Hepatocyte (in vitro differentiated cells): ENCODE data around the gene CHN2. TPM values are rescaled to one million over a fixed set of nuclear protein-coding genes. Genes with fewer than 3 reads are reported as not detected.

Source experiments
- DNase-seq: peaks from one replicate; pipeline ENCODE4 v3.0.0-alpha.2; 2016; ENCODE audit warnings: low spot score
- H2AFZ ChIP-seq: fragments of 200-600 bp; sonication (generic); 2 replicates; pipeline ENCODE4 v1.6.0; 2016; ENCODE audit warnings: antibody characterized with exemption, mild to moderate bottlenecking
- H3K27ac ChIP-seq: fragments of 200-600 bp; sonication (generic); 2 replicates; pipeline ENCODE4 v1.5.1; 2016; ENCODE audit warnings: mild to moderate bottlenecking
- H3K27me3 ChIP-seq: fragments of 200-600 bp; sonication (generic); 2 replicates; pipeline ENCODE4 v1.6.1; 2016
- H3K36me3 ChIP-seq: fragments of 200-600 bp; sonication (generic); replicated peaks from 2 replicates; pipeline ENCODE4 v1.5.1; 2016; ENCODE audit warnings: low read depth; ENCODE audit not compliant: insufficient read depth
- H3K4me1 ChIP-seq: fragments of 200-600 bp; sonication (generic); 2 replicates; pipeline ENCODE4 v1.5.1; 2016; ENCODE audit warnings: mild to moderate bottlenecking, moderate library complexity; ENCODE audit not compliant: insufficient read depth
- H3K4me2 ChIP-seq: fragments of 200-600 bp; sonication (generic); 2 replicates; pipeline ENCODE4 v1.6.0; 2016
- H3K4me3 ChIP-seq: fragments of 200-600 bp; sonication (generic); 2 replicates; pipeline ENCODE4 v1.5.1; 2016; ENCODE audit warnings: mild to moderate bottlenecking
- H3K79me2 ChIP-seq: fragments of 200-600 bp; sonication (generic); 2 replicates; pipeline ENCODE4 v1.6.0; 2017; ENCODE audit warnings: mild to moderate bottlenecking
- H3K9me2 ChIP-seq: fragments of 200-600 bp; sonication (generic); replicated peaks from 2 replicates; pipeline ENCODE4 v1.6.0; 2017; ENCODE audit warnings: mild to moderate bottlenecking; ENCODE audit not compliant: insufficient read depth
- H3K9me3 ChIP-seq: fragments of 200-600 bp; sonication (generic); 2 replicates; pipeline ENCODE4 v1.5.1; 2016; ENCODE audit warnings: low read depth, mild to moderate bottlenecking
- H4K20me1 ChIP-seq: fragments of 200-600 bp; sonication (generic); 2 replicates; pipeline ENCODE4 v1.6.0; 2016; ENCODE audit warnings: mild to moderate bottlenecking; ENCODE audit not compliant: insufficient read depth, poor library complexity, severe bottlenecking
- CTCF ChIP-seq: fragments of 200-600 bp; sonication (generic); IDR thresholded peaks from 2 replicates; pipeline ENCODE4 v1.5.1; 2016; ENCODE audit warnings: antibody characterized with exemption, mild to moderate bottlenecking; ENCODE audit not compliant: poor library complexity
- EZH2 ChIP-seq: fragments of 200-600 bp; sonication (generic); IDR thresholded peaks from 2 replicates; pipeline ENCODE4 v1.6.1; 2016; ENCODE audit warnings: antibody characterized with exemption, mild to moderate bottlenecking, borderline replicate concordance
- EZH2phosphoT487 ChIP-seq: fragments of 200-600 bp; sonication (generic); IDR thresholded peaks from one replicate; pipeline ENCODE4 v1.6.1; 2018; ENCODE audit warnings: antibody characterized with exemption, mild to moderate bottlenecking, low read depth, moderate library complexity; ENCODE audit not compliant: unreplicated experiment, severe bottlenecking
- WGBS: methylation state at CpG from one replicate; pipeline ENCODE4 v1.1.6; 2016; ENCODE audit warnings: low lambda C conversion rate; ENCODE audit errors: missing lambda C conversion rate; 5-methylcytosine and 5-hydroxymethylcytosine counted together
- polyA plus RNA-seq: library from polyadenylated mRNA; unstranded; fragments of >200 nt; fragmentation: Nextera tagmentation; extraction: Ambion mirVana; gene quantifications from 2 replicates; pipeline ENCODE4 v1.2.1, GENCODE V29; 2016
- total RNA-seq: library from RNA; depleted of rRNA; stranded (reverse); fragments of >200 nt; gene quantifications from 2 replicates; pipeline ENCODE4 v1.2.3, GENCODE V29; 2014

The CHN2 gene
- total and polyA plus RNA-seq, 2 experiments from 2014 or later: 8.7 to 12.3 TPM

DNA sequence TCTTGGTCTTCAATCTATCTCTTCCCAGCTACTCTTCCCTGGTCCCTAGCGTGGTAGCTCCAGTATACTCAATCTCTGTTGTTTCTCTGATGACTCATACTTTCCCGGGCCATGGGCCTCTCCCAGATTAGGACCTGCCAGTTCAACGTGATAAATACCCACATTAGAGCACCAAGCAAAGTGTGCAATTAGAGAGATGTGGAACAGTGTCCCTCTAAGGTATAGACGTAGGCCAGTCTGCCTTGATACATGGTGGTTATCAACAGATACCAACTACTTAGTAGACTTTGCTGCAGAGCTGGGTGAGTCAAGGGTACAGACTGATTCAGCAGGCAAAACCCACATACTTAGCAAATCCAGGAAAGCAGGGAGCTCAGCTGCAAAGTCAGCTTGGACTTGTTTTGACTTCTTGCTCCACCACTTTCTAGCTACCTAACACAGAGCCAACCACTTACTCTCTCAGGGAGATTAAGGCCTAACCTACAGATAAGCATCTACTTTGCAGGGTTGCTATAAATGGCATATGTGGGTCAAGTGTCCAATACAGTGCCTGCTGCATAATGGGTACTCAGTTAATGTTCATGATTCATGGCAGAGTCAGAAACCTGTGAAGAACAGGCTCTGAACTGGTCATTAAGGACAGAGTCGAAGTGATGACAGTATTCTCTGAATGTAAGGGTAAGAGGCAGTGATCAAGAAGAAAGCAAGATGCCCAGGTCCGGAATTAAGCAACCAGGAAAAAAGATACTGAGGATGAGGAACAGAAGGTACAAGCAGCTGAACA lies 176.1 kb downstream of the CHN2 start:
- H3K79me2 ChIP-seq: no peaks in the 10 kb centered on the region
- TF ChIP-seq EZH2 (no peak), EZH2phosphoT487 (no peak), CTCF (no peak)
- peak; percentile 75 for DNase-seq
- H3K9me3 ChIP-seq: no peaks in the 10 kb centered on the region
- H3K4me1 ChIP-seq: peaks cover 7% of the 10 kb centered on the region
- H3K4me2 ChIP-seq: no peak overlapping the region
- H3K27me3 ChIP-seq: no peaks in the 10 kb centered on the region
- H4K20me1 ChIP-seq: no peaks in the 10 kb centered on the region
- WGBS: 37% methylated on average over 6 of the region's 6 CpGs
- peak overlapping the region; percentile 56 for H3K27ac ChIP-seq
- no peak overlapping the region for H3K4me3 ChIP-seq
- H2AFZ ChIP-seq: no peak overlapping the region
- H3K36me3 ChIP-seq: no peaks in the 10 kb centered on the region
- no peaks in the 10 kb centered on the region for H3K9me2 ChIP-seq

DNA sequence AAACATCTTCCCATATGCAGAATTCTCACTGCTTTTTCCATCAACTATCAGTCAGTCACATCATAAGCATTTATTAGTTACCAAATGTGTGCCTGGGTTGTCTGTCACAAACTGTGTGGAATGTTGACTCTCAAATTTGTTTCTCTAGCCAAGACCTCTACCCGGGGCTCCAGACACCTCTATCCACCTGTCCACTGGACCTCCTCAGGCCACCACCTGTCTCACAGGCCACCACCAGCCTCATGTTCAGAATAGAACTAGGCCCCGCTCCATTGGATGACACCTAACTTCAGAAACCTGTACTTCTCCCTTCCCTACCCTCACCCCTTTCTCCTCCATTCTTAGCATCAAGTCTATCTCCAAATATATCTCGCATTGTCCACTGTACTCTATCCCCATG lies 176.9 kb downstream of the CHN2 start:
- H3K4me3 ChIP-seq: no peak overlapping the region
- no peak overlapping the region for H2AFZ ChIP-seq
- H3K9me2 ChIP-seq: no peaks in the 10 kb centered on the region
- no peak overlapping the region for H3K27ac ChIP-seq
- H3K79me2 ChIP-seq: no peaks in the 10 kb centered on the region
- 98% methylated on average over 3 of the region's 3 CpGs for WGBS
- H3K36me3 ChIP-seq: no peaks in the 10 kb centered on the region
- TF ChIP-seq EZH2phosphoT487 (no peak), EZH2 (no peak), CTCF (no peak)
- DNase-seq: no peak
- no peaks in the 10 kb centered on the region for H3K9me3 ChIP-seq
- no peak overlapping the region for H3K4me2 ChIP-seq
- no peaks in the 10 kb centered on the region for H3K27me3 ChIP-seq
- H3K4me1 ChIP-seq: peaks cover 8% of the 10 kb centered on the region
- no peaks in the 10 kb centered on the region for H4K20me1 ChIP-seq

- no peaks in the 10 kb centered on the region for H3K9me3 ChIP-seq
- 95% methylated on average over 3 of the region's 3 CpGs for WGBS
- H3K4me3 ChIP-seq: no peak overlapping the region
- H3K4me1 ChIP-seq: peaks cover 16% of the 10 kb centered on the region
- H3K79me2 ChIP-seq: no peaks in the 10 kb centered on the region
- DNase-seq: no peak
- TF ChIP-seq EZH2 (no peak), EZH2phosphoT487 (no peak), CTCF (no peak)
- H4K20me1 ChIP-seq: no peaks in the 10 kb centered on the region
- no peaks in the 10 kb centered on the region for H3K27me3 ChIP-seq
- no peak overlapping the region for H3K4me2 ChIP-seq
- H3K27ac ChIP-seq: no peak overlapping the region
- no peaks in the 10 kb centered on the region for H3K36me3 ChIP-seq
- H3K9me2 ChIP-seq: no peaks in the 10 kb centered on the region
- no peak overlapping the region for H2AFZ ChIP-seq
These were observed 177.9 kb downstream of the CHN2 start for GRCh38 chr7:29372351-29373090.
